Endothelial cell of umbilical vein (primary cell): ENCODE measurements around the gene EYS. TPM values are rescaled to one million over a fixed set of nuclear protein-coding genes. Genes with fewer than 3 reads are reported as not detected.

Experiments
- BruUV-seq: library from RNA; stranded (reverse); fragments of 400-500 nt; replicated peaks from 2 replicates; lab custom pipeline; 2021; lab: Mats Ljungman, UMichigan
- CTCF ChIA-PET: fragments of 300-600, 350-600 bp; sonication (Branson Sonifier 250); formaldehyde crosslinking; loops from one replicate; lab custom pipeline; 2021; ENCODE audit warnings: antibody characterized with exemption, inconsistent platforms; lab: Charles Lee
- POLR2A ChIA-PET: fragments of 300-600, 350-600 bp; sonication (Branson Sonifier 250); formaldehyde crosslinking; loops from one replicate; lab custom pipeline; 2021; ENCODE audit warnings: antibody characterized with exemption, inconsistent platforms; lab: Charles Lee
- DNase-seq: peaks from one replicate; pipeline ENCODE4 v3.0.0-alpha.2; 2011; ENCODE audit warnings: low read depth, low spot score
- FAIRE-seq: peaks from 2 replicates; lab custom pipeline; 2011; peaks lifted over from hg19 to GRCh38; lab: Jason Lieb, UNC
- H2AFZ ChIP-seq: 2 replicates; pipeline ENCODE4 v1.6.0; 2012; ENCODE audit warnings: low read depth, low read length, control low read depth, inconsistent platforms
- H3K27ac ChIP-seq: 2 replicates; pipeline ENCODE4 v1.5.1; 2011; ENCODE audit warnings: low read depth, mild to moderate bottlenecking, control low read depth, low read length, moderate library complexity; ENCODE audit not compliant: insufficient read depth
- H3K27me3 ChIP-seq, 2 experiments: 2 replicates each; pipeline versions ENCODE4 v1.6.0 to v1.6.1; 2011; ENCODE audit warnings: low read length in 2 of 2, mixed read lengths in 1 of 2; ENCODE audit not compliant: control insufficient read depth in 2 of 2, insufficient read depth in 2 of 2
- H3K36me3 ChIP-seq, 2 experiments: 2 replicates in 1 of 2; 3 replicates in 1 of 2; pipeline ENCODE4 v1.5.1; 2011; ENCODE audit warnings: low read length in 2 of 2, mild to moderate bottlenecking in 1 of 2, moderate library complexity in 1 of 2; ENCODE audit not compliant: control insufficient read depth in 2 of 2, insufficient read depth in 2 of 2; ENCODE audit errors: extremely low read depth in 1 of 2
- H3K4me1 ChIP-seq: 3 replicates; pipeline ENCODE4 v1.5.1; 2011; ENCODE audit warnings: mild to moderate bottlenecking, low read length; ENCODE audit not compliant: control insufficient read depth, insufficient read depth; ENCODE audit errors: extremely low read depth
- H3K4me2 ChIP-seq: 2 replicates; pipeline ENCODE4 v1.6.1; 2011; ENCODE audit warnings: low read length, control low read depth, mixed read lengths; ENCODE audit not compliant: insufficient read depth
- H3K4me3 ChIP-seq, 3 experiments: fragments of 200-600 bp in 1 of 3; sonication (generic), shearing (Covaris generic) in 1 of 3; replicated peaks in 1 of 3; 2 replicates each; pipeline ENCODE4 v1.5.1; 2011 to 2016; ENCODE audit warnings: control low read depth in 3 of 3, low read length in 3 of 3, mild to moderate bottlenecking in 2 of 3, inconsistent platforms in 1 of 3, low read depth in 1 of 3, moderate library complexity in 1 of 3; ENCODE audit not compliant: insufficient read depth in 1 of 3
- H3K79me2 ChIP-seq: 2 replicates; pipeline ENCODE4 v1.6.0; 2012; ENCODE audit warnings: low read length, inconsistent platforms; ENCODE audit not compliant: control insufficient read depth, insufficient read depth
- H3K9ac ChIP-seq: replicated peaks from 2 replicates; pipeline ENCODE3; 2011; ENCODE audit warnings: low read length, control low read depth; ENCODE audit not compliant: insufficient read depth; ENCODE audit errors: extremely low read depth
- H3K9me1 ChIP-seq: replicated peaks from 3 replicates; pipeline ENCODE4 v1.6.0; 2011; ENCODE audit warnings: mild to moderate bottlenecking, low read length; ENCODE audit not compliant: control insufficient read depth, insufficient read depth; ENCODE audit errors: extremely low read depth
- H3K9me3 ChIP-seq: replicated peaks from 2 replicates; pipeline ENCODE4 v1.5.1; 2012; ENCODE audit warnings: low read length, inconsistent platforms; ENCODE audit not compliant: control insufficient read depth, insufficient read depth
- H4K20me1 ChIP-seq: replicated peaks from 2 replicates; pipeline ENCODE3; 2011; ENCODE audit warnings: mild to moderate bottlenecking, low read length; ENCODE audit not compliant: control insufficient read depth, insufficient read depth; ENCODE audit errors: extremely low read depth
- EZH2 ChIP-seq: IDR thresholded peaks from 2 replicates; pipeline ENCODE4 v1.6.1; 2012; ENCODE audit warnings: borderline replicate concordance, low read depth, mild to moderate bottlenecking, moderate library complexity, low read length, inconsistent platforms; ENCODE audit not compliant: severe bottlenecking
- POLR2A ChIP-seq: IDR thresholded peaks from 2 replicates; pipeline ENCODE4 v1.6.1; 2012; ENCODE audit warnings: low read depth, mild to moderate bottlenecking, control low read depth, low read length
- POLR2AphosphoS5 ChIP-seq: IDR thresholded peaks from 2 replicates; pipeline ENCODE4 v1.6.1; 2012; ENCODE audit warnings: low read depth, mild to moderate bottlenecking, control low read depth, low read length, moderate library complexity; ENCODE audit not compliant: insufficient read depth
- dilution Hi-C: fragments of 300-500 bp; cut with MboI; formaldehyde crosslinking; loops from one replicate; pipeline ENCODE4 v1.15.0; 2019; ENCODE audit warnings: low sequenced_read_pairs; ENCODE audit not compliant: extremely low pct_ligation_motif_present
- intact Hi-C: fragments of 100-400 bp; cut with micrococcal nuclease; formaldehyde crosslinking; loops from one replicate; pipeline ENCODE4 v1.10.0; 2022
- polyA plus RNA-seq, 4 experiments: library from polyadenylated mRNA; depleted of rRNA in 3 of 4; stranded (reverse) in 3 of 4; unstranded in 1 of 4; fragments of >200 nt; gene quantifications; 2 replicates each; pipeline versions ENCODE4 v1.2.1 to v1.2.3, GENCODE V29; 2011 to 2012; ENCODE audit warnings: missing spikeins in 1 of 4
- total RNA-seq: library from RNA; stranded (reverse); gene quantifications from 2 replicates; pipeline ENCODE4 v1.2.3, GENCODE V29; 2021

Gene EYS
- total and polyA plus RNA-seq, 2 donors (not counting 3 experiments of a cell fraction or from before 2014, with no cell fraction given) = 0.01 to 0.27 TPM

DNA sequence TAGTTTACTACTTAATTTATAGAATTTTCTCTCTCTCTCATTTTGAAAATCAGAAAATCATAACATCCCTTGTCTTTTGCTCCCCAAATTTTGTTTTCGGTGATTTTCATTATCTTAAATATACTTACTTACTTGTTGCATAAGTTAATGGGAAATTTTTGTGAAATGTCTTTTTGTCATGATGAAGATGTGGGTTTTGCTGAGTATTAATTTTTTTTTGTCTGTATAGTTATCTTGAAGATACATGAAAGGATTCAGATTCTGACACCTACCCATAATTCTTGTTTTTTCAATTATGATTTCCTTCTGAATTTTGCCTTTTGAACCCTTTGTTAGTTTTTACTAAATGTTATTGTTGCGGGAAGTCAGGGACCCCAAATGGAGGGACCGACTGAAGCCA is 817.9 kb downstream of the EYS start:
- H3K79me2 ChIP-seq = no peaks in the 10 kb centered on the region
- no peaks in the 10 kb centered on the region for H3K9me3 ChIP-seq
- no peak overlapping the region for H3K27ac ChIP-seq
- H3K36me3 ChIP-seq = no peaks in the 10 kb centered on the region
- ChIA-PET CTCF (no interaction called here), POLR2A (no interaction called here)
- no peak for FAIRE-seq
- H3K4me2 ChIP-seq = no peak overlapping the region
- H3K4me3 ChIP-seq = no peak overlapping the region
- intact Hi-C loops (no loop called here), dilution Hi-C loops (no loop called here)
- no peak for TF ChIP-seq POLR2A
- no peak overlapping the region for H3K9ac ChIP-seq
- peaks cover 2% of the 10 kb centered on the region for H3K9me1 ChIP-seq
- DNase-seq = no peak
- H2AFZ ChIP-seq = no peak overlapping the region
- no peaks in the 10 kb centered on the region for H4K20me1 ChIP-seq
- peaks cover 23% of the 10 kb centered on the region for H3K4me1 ChIP-seq
- H3K27me3 ChIP-seq = no peaks in the 10 kb centered on the region
- no TSS peak for BruUV-seq

DNA sequence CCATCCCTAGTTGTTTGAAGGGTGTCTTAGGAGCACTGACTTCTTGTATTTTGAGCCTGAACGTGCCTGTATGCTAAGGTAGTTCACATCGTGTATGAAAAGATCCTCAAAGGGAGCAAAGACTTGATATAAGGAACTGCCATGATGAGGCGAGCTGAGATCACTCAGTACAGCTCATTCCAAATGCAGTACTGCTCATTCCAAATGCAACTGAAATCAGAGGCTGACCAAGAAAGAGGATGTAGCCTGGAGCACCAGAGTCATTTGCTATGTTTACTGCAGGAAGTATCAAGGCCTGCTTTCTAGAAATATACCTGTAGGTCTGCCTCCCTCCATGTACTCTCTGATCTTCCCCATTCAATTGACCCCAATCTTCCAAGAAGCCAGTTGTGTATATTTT is 832.2 kb downstream of the EYS start:
- TF ChIP-seq EZH2 (no peak), POLR2A (no peak), POLR2AphosphoS5 (no peak)
- Histone ChIP-seq H3K79me2 (no peaks in the 10 kb centered on the region), H3K4me3 (no peak overlapping the region), H3K9me1 (no peaks in the 10 kb centered on the region), H3K4me1 (no peaks in the 10 kb centered on the region), H2AFZ (peak overlapping the region; percentile 12), H4K20me1 (no peaks in the 10 kb centered on the region), H3K27me3 (no peaks in the 10 kb centered on the region), H3K9me3 (no peaks in the 10 kb centered on the region), H3K36me3 (no peaks in the 10 kb centered on the region), H3K27ac (no peak overlapping the region), H3K4me2 (no peak overlapping the region), H3K9ac (no peak overlapping the region)
- BruUV-seq = no TSS peak
- CTCF ChIA-PET = no interaction called here
- DNase-seq = no peak
- FAIRE-seq = no peak
- dilution Hi-C loops (no loop called here), intact Hi-C loops (no loop called here)
- POLR2A ChIA-PET = no interaction called here
